ENCODE results near the gene MCM5.
"Not testable (repeated sequence)": the region's sequence is repeated elsewhere in the genome, so short reads cannot be mapped to it uniquely, and the experiment has no call there.

MCM5 gene

GRCh38 chr22:35431483-35432227 lies 31.7 kb downstream of the MCM5 start:
- peak in 2 of 58 donors; percentile 6 to 15 for DNase-seq

GRCh38 chr22:35432228-35432905 lies 32.4 kb downstream of the MCM5 start:
- peak in 4 of 58 donors; percentile 8 to 48 (median 13) for DNase-seq

DNA sequence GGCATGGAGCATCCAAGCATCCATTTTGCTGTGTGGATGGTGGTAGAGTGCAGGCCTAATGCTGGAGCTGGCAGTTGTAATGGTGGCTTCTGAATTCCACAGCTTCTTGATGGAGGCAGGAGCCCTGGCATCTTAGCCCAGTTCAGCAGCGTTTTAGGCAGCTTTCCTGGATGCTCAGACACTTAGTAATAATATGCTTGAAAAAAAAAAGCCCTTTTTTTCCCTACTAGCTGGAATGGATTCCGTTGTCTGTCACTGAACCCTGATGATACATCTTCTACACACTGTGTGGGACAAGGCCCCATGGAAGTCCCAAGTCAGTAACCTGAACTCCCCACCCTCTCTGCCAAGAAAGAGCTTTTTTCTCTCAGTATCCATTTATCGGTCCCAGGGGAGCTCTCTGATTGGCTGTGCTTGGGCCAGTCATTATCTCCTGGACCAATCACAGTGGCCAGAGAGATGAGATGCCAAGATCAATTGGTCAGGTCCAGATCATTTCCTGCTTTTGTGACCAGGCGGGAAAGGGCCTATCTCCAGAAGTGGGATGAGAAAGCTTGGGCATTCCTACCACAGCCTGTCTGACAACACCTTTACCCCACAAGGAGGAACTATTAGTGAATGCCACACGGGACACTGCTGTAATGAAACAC lies 34.2 kb downstream of the MCM5 start:
- no peak for DNase-seq

- peak in 3 of 58 donors; percentile 9 to 19 (median 11) for DNase-seq
These were observed 35.3 kb downstream of the MCM5 start for GRCh38 chr22:35435201-35435740.

DNA sequence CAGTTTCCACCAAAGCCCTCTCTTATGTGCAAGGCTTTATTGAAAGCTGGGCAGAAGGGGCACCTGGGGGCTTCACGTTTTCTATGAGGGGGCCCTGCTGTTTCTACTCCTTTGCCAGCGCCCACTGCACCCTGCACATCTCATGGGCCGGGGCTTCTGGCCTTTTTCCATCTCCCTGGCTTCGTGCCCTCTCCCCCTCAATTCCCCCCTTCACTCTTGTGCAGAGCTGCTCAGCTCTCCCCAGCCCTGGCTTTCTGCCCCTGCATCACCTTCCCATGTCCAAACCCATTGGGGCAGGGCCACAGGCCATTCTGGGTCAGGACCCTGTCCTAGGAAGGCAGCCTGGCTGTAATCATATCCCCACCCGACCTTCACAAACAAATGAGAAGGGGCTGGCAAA lies 36.5 kb downstream of the MCM5 start:
- DNase-seq: no peak

DNA sequence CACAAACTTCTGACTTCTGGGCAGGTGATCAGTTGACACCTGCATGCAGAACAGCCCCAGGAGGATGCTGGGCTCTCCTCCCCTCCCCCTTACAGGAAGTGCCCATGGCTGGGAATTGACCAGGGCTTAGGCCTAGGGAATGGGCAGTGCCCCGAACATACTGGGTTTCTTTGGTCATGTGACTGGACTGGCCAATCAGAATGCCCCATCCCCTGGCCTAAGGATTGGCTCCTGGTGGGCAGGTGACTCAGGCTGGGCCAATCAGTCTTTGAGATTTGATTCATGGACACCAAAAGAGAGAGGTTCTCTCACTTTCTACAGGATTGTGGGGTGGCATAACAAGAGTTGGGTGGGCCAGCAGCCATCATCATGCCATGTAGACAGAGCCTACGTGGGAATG lies 37.1 kb downstream of the MCM5 start:
- DNase-seq: peak in 1 of 58 donors; percentile 50

DNA sequence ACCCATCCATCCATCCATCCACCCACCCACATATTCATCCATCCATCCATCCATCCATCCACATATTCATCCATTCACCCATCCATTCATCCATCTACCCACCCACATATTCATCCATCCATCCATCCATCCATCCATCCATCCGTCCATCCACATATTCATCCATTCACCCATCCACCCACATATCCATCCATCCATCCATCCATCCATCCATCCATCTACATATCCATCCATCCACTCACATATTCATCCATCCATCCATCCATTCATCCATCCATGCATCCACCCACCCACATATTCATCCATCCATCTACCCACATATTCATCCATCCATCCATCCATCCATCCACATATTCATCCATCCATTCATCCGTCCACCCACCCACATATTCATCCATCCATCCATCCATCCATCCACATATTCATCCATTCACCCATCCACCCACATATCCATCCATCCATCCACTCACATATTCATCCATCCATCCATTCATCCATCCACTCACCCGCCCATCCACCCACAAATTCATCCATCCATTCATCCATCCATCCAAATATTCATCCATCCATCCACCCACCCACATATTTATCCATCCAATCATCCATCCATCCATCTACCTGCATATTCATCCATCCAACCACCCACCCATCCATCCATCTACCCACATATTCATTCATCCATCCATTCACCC lies 38.9 kb downstream of the MCM5 start:
- DNase-seq: not testable (repeated sequence)

GRCh38 chr22:35439365-35439717 lies 39.4 kb downstream of the MCM5 start:
- DNase-seq: no peak

DNA sequence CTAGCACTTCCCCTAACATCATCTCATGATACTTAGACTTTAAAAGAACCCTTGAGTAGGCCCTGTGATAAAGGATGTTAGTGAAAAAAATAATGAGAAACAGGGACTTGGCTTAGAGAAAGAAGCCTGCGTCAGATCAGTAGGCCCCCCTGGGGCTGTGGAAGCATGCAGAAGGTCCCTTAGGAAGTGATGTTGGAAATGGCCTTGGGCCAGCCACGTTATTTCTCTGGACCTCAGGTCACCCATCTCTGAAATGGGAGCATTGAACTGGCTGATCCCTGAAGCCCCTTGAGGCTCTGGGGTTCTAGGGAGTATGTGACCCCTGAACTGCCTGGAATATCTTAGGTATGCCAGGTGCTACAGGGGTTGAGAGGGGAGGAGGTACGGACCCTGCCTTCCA lies 40.2 kb downstream of the MCM5 start:
- no peak for DNase-seq

DNA sequence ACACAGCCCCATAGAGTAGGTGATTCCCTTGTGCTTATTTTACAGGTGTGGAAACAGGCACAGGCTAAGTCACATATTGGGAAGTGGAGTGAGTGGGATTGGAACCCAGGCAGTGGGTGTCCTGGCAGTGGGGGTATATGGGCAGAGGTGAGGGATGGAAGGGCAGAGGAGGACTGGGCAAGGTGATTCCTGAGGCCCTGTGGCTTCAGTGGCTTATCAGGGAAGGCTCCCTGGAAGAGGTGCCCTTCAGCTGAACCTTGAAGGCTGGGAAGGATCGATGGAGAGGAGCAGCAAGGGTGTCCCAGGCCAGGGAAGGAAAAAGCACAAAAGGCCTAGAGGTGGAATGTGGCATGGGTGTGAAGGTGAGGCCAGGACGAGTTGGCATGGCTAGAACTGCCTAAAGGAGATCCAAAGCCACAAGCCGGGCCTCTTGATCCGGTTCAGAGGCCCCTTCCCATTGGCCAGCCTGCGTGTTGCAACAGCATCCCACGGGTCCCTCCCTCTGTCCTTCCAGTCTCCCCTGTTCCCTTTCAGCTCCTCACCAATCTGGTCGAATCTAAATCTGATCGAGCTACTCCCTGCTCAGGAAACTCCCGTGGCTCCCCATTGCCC lies 41.7 kb downstream of the MCM5 start:
- no peak for DNase-seq

DNA sequence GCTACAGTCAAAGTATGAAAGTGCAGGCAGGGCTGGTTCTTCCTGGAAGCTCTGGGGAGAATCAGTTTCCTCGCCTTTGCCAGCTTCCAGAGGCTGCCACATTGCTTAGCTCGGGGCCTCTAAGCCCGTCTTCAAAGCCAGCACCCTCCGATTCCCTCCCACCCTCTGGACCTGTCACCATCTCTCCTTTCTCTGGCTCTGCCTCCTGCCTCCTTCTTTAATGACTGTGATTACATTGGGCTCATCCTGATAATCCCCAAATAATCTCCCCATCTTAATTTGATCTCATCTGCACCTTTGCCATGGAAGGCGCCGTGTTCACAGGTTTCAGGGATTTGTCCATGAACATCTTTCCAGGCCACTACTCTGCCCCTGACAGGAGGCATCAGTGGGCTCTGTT lies 42.5 kb downstream of the MCM5 start:
- DNase-seq: no peak

- DNase-seq: no peak
These were observed 43.4 kb downstream of the MCM5 start for GRCh38 chr22:35443338-35443737.

- DNase-seq: no peak
These were observed 44.1 kb downstream of the MCM5 start for GRCh38 chr22:35443790-35444684.

GRCh38 chr22:35444685-35445399 lies 44.9 kb downstream of the MCM5 start:
- DNase-seq: no peak

GRCh38 chr22:35445933-35446332 lies 46.0 kb downstream of the MCM5 start:
- no peak for DNase-seq

DNA sequence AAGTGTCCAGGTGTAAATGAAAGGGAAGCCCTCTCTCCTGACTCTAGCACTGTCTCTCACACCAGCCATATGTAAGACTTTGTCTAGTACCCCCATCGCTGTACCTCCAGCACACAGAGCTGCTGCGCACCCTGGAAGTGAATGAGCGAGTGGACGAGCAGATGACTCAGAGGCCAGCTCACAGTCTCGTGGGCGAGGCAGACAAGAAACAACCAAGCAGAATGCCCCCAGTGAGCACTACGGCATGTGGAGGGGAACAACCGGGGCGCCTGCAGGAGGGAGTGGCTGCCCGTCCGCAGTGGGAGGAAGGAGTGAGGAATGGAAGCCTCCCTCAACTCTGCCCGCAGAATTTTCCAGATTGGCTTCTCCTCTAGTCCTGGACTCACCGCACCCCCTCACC lies 46.4 kb downstream of the MCM5 start:
- DNase-seq: peak in 10 of 58 donors; percentile 7 to 39 (median 15)

DNA sequence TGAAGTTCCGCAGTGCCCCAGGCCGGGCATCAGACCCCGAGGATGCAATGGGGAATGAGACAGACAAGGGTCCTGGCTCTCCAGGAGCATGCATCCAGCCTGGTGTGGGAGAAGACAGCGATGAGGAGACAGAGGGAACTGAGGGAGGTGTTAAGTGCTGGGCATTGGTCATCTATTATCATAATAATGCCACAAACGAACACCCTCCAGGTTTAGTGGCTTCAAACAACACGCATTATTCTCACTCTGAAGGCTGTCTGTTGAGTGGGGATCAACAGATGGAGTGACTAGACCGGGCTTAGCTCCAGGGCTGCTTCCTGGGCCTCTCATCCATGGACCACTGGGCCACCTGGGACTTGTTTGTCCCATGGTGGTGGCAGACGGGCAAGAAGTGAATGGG lies 48.6 kb downstream of the MCM5 start:
- DNase-seq: no peak

GRCh38 chr22:35449829-35450689 lies 50.1 kb downstream of the MCM5 start:
- DNase-seq: no peak

Data from anterior cingulate cortex (tissue), 58 donors.